SU-DHL-6 (cell line): Measurements from ENCODE around the gene BCKDK.
"Not testable (repeated sequence)": the region's sequence is repeated elsewhere in the genome, so short reads cannot be mapped to it uniquely, and the experiment has no call there.

Source experiments
- H2AFZ ChIP-seq: fragments of 200-600 bp; sonication (generic); 2 replicates; pipeline ENCODE4 v1.6.1; 2014; ENCODE audit warnings: low read depth, mild to moderate bottlenecking, moderate library complexity, mixed read lengths, antibody characterized with exemption, low read length; ENCODE audit not compliant: severe bottlenecking
- H3F3A ChIP-seq: fragments of 200-600 bp; shearing (Covaris generic); 2 replicates; pipeline ENCODE4 v1.6.0; 2016; ENCODE audit warnings: antibody characterized with exemption, mild to moderate bottlenecking; ENCODE audit not compliant: insufficient read depth
- H3K27ac ChIP-seq: fragments of 200-600 bp; sonication (generic); 2 replicates; pipeline ENCODE4 v1.5.1; 2016; ENCODE audit warnings: low read depth, mild to moderate bottlenecking, low read length, moderate library complexity, mixed read lengths
- H3K27me3 ChIP-seq: fragments of 200-600 bp; sonication (generic), shearing (Covaris generic); 2 replicates; pipeline ENCODE4 v1.6.0; 2014; ENCODE audit warnings: mild to moderate bottlenecking, low read length
- H3K36me3 ChIP-seq: fragments of 200-600 bp; sonication (generic); 2 replicates; pipeline ENCODE4 v1.6.1; 2014; ENCODE audit warnings: mild to moderate bottlenecking, low read length, mixed read lengths
- H3K4me2 ChIP-seq: fragments of 300-600, 200-600 bp; shearing (Covaris generic), sonication (generic); 2 replicates; pipeline ENCODE4 v1.6.0; 2014; ENCODE audit warnings: low read length, low read depth, mild to moderate bottlenecking; ENCODE audit not compliant: poor library complexity, severe bottlenecking
- H3K4me3 ChIP-seq: fragments of 200-600 bp; sonication (generic); 2 replicates; pipeline ENCODE4 v1.5.1; 2014; ENCODE audit warnings: antibody characterized with exemption, low read length, mild to moderate bottlenecking, mixed read lengths; ENCODE audit not compliant: insufficient read depth, poor library complexity, severe bottlenecking
- H3K79me2 ChIP-seq: fragments of 200-600 bp; sonication (generic); 2 replicates; pipeline ENCODE4 v1.6.1; 2014; ENCODE audit warnings: mild to moderate bottlenecking, low read length, moderate library complexity; ENCODE audit not compliant: insufficient read depth
- H3K9ac ChIP-seq: fragments of 200-600 bp; sonication (generic); 2 replicates; pipeline ENCODE4 v1.7.0; 2014; ENCODE audit warnings: mild to moderate bottlenecking, low read length
- H3K9me2 ChIP-seq: fragments of 200-600 bp; sonication (generic); replicated peaks from 2 replicates; pipeline ENCODE4 v1.6.1; 2014; ENCODE audit warnings: low read length; ENCODE audit not compliant: insufficient read depth
- H3K9me3 ChIP-seq: fragments of 200-600 bp; sonication (generic); 2 replicates; pipeline ENCODE4 v1.6.1; 2014; ENCODE audit warnings: low read length, mixed read lengths; ENCODE audit not compliant: insufficient read depth
- H4K20me1 ChIP-seq: fragments of 200-600 bp; sonication (generic); 2 replicates; pipeline ENCODE4 v1.6.1; 2014; ENCODE audit warnings: low read depth, mild to moderate bottlenecking, antibody characterized with exemption, low read length, moderate library complexity, mixed read lengths
- CTCF ChIP-seq: fragments of 200-600 bp; sonication (generic); IDR thresholded peaks from one replicate; pipeline ENCODE4 v1.5.1; 2017; ENCODE audit warnings: antibody characterized with exemption, mild to moderate bottlenecking, low read length, moderate library complexity; ENCODE audit not compliant: insufficient read depth, poor library complexity, severe bottlenecking
- EZH2phosphoT487 ChIP-seq: fragments of 200-600 bp; sonication (generic), shearing (Covaris generic); conservative IDR thresholded peaks from 2 replicates; pipeline ENCODE4 v1.6.1; 2018; ENCODE audit warnings: mild to moderate bottlenecking, antibody characterized with exemption, low read length, moderate library complexity, mixed read lengths

Gene BCKDK

GRCh38 chr16:31143011-31143693 is 35.0 kb downstream of the BCKDK start:
- H3K27ac ChIP-seq, result no peak overlapping the region
- no peaks in the 10 kb centered on the region for H3F3A ChIP-seq
- H3K4me2 ChIP-seq, result peak overlapping the region; percentile 59
- TF ChIP-seq CTCF (no peak), EZH2phosphoT487 (no peak)
- no peak overlapping the region for H3K4me3 ChIP-seq
- no peaks in the 10 kb centered on the region for H3K9me3 ChIP-seq
- H4K20me1 ChIP-seq, result no peaks in the 10 kb centered on the region
- H3K9ac ChIP-seq, result peak overlapping the region; percentile 62; the same call in 1 of the 2 replicates
- H3K27me3 ChIP-seq, result no peaks in the 10 kb centered on the region
- H3K9me2 ChIP-seq, result no peaks in the 10 kb centered on the region
- H3K79me2 ChIP-seq, result no peaks in the 10 kb centered on the region
- no peaks in the 10 kb centered on the region for H3K36me3 ChIP-seq
- peak overlapping the region; percentile 75 for H2AFZ ChIP-seq

GRCh38 chr16:31143694-31144148 is 35.5 kb downstream of the BCKDK start:
- H3K9ac ChIP-seq, result no peak overlapping the region
- no peaks in the 10 kb centered on the region for H3F3A ChIP-seq
- no peaks in the 10 kb centered on the region for H3K36me3 ChIP-seq
- TF ChIP-seq CTCF (no peak), EZH2phosphoT487 (no peak)
- H3K4me2 ChIP-seq, result no peak overlapping the region
- H4K20me1 ChIP-seq, result no peaks in the 10 kb centered on the region
- no peaks in the 10 kb centered on the region for H3K9me3 ChIP-seq
- H2AFZ ChIP-seq, result no peak overlapping the region
- no peaks in the 10 kb centered on the region for H3K27me3 ChIP-seq
- no peak overlapping the region for H3K27ac ChIP-seq
- H3K4me3 ChIP-seq, result no peak overlapping the region
- H3K79me2 ChIP-seq, result no peaks in the 10 kb centered on the region
- H3K9me2 ChIP-seq, result no peaks in the 10 kb centered on the region

GRCh38 chr16:31144418-31144817 is 36.2 kb downstream of the BCKDK start:
- H3K4me2 ChIP-seq, result not testable (repeated sequence)

GRCh38 chr16:31145398-31145990 is 37.3 kb downstream of the BCKDK start:
- Histone ChIP-seq H4K20me1 (no peaks in the 10 kb centered on the region), H3K27me3 (no peaks in the 10 kb centered on the region), H3K4me3 (no peak overlapping the region), H2AFZ (no peak overlapping the region), H3K9me2 (no peaks in the 10 kb centered on the region), H3K36me3 (no peaks in the 10 kb centered on the region), H3K9ac (no peak overlapping the region), H3K4me2 (no peak overlapping the region), H3F3A (no peaks in the 10 kb centered on the region), H3K79me2 (no peaks in the 10 kb centered on the region), H3K27ac (no peak overlapping the region), H3K9me3 (no peaks in the 10 kb centered on the region)
- TF ChIP-seq CTCF (no peak), EZH2phosphoT487 (no peak)

More at GRCh38 chr16:31144418-31144817, 36.2 kb downstream of the BCKDK start:
- not testable (repeated sequence) for H3K79me2 ChIP-seq, H3K36me3 ChIP-seq, H3F3A ChIP-seq, H3K27ac ChIP-seq, H3K27me3 ChIP-seq, H3K9me2 ChIP-seq, H3K4me3 ChIP-seq, H4K20me1 ChIP-seq, H2AFZ ChIP-seq, H3K9me3 ChIP-seq, H3K9ac ChIP-seq
